NCI-H1417 treated with DMSO at 0.1 percent for 48 hours (cell line): ENCODE results near the gene RPL22.

Source experiments
- DNase-seq: peaks from one replicate; lab custom pipeline; 2025; lab: John Stamatoyannopoulos, UW

RPL22 gene

DNA sequence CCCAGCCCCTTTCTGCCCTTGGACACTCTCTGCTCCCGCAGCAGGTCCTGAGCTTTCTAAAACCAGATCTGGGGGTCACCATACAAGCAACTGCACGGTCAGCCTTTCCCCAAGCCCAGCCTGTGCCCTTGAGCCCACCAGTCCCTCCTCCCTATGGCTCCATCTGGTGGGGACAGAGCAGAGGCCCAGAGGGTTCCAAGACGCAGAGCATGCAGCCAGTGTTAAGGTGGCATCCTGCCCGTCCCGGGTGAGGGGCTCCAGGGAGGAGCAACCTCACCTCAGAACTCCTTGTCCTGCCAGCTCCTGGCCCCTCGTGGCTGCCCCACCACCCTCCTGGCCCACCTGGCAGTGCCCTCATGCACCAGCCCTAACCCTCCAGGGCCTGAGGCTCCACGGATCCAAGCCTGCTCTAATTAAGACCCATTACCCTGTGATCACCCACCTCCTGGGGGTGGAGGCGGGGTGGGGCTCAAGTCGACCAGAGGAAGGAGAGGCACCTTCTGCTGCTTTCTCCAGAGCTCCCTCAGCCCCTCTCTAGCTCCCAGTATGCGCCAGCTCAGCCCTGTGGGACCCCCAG, 27.8 kb downstream of the RPL22 start:
- no peak for DNase-seq

DNA sequence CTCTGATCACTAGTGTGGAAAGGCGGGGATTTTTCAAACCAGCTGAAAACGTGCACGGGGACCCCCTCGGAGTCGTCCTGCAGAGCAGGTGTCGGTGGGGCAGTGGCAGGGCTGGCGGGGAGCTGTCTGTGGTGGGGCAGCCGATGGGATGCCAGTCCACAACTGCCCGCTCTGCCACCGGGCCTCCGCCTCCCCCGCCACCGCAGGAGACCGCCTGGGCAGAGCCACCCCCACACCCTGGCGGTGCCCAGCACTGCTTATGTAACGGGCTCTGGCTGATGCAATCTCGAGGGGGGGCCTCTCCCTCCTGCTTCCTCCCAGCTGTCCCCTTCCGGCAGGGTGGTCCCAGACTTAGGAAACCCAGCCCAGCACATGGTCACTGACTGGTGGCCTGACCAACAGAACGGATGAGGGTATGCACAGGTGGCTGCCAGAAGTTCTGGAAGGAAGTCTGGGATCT, 28.6 kb downstream of the RPL22 start:
- no peak for DNase-seq

DNA sequence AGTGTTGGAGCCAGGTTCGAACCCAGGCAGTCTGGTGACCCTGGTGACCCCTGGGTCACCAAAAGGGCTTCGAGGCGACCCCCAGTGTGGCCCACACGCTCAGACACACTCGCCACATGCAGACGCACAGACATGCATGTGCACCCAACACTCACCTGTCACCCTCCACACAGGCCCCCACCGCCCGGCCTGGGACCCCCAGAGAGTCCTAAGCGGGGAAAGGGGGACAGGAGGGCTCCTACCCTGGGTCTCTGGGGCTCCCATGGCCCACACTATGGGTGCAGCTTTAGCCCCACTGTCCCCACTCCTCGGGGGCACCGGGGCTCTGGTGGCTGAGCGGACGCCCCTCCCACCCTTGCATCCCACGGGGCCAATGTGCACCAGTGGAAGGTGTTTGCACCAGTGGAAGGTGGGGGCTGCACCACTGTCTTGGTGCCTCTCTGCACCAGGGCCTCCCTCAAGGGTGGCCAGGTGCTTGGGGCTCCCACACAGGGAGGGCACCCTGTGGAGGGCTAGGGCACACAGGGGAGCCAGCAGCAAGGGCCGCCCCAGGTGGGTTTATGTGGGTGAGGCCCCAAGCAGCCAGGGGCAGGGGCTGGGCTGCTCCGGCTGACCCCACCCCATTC, 29.2 kb downstream of the RPL22 start:
- DNase-seq: no peak

DNA sequence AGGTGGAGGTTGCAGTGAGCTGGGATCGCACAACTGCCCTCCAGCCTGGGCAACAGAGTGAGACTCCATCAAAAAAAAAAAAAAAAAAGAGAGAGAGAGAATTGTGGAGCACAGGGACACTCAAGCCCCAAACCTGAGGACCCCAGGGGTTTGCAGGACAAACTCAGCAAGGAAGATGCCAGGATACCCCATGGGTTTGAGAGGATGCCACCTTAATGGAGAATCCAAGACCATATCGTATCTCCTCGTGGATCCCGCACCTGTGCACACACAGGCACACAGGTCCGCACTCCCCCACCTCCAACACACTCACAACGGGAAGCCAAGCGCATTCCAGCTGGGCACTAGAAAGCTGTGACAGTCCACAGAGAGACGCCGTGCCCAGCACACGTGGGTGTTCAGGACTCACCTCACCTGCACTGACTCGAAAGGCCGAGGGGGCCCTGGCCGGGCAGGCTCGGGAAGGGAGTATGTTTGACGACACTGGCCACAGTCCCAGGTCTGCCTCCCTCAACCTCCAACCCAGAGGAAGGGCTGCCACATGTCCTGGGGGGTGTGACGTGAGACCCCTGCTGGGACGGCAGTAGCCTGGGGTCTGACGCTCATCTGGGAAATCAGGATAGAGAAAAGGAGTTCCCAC, 30.3 kb downstream of the RPL22 start:
- no peak for DNase-seq

DNA sequence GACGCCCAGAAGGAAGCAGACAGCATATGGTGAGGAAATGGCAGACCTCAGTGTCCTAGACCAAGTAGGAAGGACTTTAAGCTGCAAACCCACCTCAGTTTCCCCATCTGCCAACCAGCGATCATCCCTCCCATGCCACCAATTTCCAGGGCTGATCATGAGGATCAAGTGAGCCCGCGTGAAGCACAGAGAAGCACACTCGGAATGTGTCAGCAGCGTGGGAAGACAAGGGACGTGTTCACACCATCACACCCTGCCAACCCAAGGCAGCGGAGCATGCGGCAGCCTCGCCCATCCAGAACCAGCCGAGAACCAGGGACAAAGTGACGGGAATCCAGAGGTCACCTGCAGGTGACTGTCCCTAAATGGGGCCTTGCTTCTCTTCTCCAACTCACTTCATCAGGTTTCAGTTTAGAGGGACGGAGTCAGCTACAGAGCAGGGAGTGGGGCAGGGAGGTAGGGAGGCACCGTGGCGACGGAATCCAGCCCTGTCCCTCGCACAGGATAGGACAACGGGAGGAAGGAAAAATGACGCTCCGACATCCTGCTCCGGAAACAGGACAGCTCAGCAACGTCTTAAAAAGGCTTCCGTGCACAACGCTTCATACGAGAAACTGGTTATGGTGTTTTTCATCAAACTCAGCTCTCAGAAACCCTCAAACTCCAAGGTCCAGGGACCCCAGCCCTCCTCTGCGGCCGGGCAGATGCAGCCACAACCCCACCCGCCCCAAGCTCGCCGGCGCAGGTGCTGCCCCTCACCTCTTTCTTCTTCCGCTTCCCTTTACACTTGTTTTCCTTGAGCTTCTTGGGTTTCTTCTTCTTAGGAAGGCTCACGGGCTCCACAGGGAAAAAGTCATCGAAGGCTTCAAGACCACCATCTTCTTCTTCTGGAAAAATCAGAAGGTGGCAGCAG, 31.7 kb downstream of the RPL22 start:
- no peak for DNase-seq

DNA sequence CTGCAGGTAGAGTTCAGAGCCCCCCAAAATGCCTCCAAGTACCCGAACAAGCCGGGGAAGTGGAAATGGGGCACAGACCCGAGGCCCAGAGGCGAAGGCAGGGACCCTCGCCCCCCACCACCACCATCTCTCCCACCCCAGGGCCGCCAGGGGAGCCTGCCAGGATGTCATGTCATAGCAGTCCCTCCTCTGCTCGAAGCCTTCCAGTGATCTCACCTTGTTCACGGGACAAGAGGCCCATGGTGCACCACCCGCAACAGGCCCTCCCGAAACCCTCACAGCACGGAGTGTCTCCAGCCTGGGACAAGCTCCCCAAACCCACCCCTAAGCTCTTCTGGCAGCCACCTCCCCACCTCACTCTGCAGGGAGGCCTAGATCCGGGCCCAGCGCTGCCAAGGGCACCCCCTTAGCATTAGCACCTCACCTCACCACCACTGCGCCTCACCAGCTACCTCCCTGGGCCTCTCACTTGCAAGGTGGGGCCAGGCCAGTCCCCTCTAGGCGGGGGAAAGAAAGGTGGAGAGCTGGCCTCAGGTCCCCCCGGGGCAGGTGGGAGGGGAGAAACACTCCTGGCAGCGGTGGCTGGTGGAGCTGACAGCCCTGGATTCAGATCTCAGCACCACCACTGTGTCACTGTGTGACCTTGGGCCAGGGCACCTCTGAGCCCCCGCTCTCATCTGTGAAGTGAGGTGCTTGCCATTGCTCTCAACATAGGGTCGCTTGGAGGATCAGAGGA, 32.6 kb downstream of the RPL22 start:
- DNase-seq: no peak

DNA sequence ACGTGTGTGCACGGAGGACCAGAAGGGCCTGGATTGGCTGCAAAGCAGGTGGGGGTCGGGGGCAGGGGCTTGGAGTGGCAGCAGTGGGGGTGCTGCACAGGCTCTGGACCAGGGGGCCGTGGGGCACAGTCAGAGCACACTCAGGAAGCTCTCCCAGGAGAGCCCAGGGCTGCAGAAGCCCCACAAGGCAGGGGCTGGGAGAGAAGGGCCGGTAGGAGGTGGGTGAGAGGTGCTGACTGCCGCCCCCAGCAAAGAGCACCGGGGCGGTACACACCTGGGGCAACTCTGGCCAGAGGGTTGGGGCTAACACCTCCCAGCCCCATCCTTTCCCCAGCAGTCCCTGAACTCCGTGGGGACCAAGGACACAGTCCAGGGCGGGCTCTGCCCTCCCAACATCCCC, 33.2 kb downstream of the RPL22 start:
- DNase-seq: no peak

DNA sequence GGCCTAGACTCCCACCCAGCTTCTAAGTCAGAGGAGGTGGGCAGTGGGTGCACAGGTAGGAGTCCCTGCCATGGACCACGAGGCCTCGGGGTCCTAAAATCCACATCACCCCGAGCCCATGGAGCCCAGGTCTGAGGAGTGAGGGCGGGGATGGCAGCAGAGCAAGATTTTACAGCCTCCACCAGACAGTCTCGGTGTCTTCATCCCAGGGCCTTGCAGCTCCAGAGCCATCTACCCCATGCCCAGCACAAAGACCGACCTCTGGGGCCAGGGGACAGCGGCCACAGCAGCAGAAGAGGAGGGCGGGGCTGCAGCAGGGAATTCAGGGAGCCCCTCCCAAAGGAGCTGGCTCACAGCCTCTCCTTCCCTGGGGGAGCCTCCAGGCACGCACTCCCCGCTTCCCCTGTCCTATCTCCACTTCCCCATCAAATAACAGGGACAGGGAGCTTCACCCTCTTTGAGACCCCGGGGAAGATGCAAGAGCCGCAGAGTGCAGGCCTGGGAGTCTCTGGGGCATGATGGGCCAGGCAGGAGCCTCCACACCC, 33.9 kb downstream of the RPL22 start:
- DNase-seq: no peak

DNA sequence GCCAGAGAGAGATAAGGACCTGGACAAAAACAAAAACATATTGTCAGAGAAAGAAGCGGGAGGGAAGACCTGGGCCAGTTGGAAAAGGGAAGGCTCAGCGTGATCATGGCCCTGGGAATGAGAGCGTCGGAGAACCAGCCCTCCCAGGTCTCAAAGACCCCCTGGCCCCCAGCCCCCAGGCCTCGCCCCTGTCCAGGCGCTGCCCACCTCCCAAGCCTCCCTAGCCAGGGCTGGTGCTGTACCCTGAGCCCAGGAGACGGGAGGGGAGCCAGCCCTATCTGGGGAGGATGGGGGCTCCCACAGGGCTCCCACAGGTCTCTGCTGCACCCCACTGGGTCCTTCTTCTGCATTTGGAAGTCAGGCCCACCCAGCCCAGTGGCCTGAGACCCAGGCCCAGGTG, 34.4 kb downstream of the RPL22 start:
- DNase-seq: no peak

DNA sequence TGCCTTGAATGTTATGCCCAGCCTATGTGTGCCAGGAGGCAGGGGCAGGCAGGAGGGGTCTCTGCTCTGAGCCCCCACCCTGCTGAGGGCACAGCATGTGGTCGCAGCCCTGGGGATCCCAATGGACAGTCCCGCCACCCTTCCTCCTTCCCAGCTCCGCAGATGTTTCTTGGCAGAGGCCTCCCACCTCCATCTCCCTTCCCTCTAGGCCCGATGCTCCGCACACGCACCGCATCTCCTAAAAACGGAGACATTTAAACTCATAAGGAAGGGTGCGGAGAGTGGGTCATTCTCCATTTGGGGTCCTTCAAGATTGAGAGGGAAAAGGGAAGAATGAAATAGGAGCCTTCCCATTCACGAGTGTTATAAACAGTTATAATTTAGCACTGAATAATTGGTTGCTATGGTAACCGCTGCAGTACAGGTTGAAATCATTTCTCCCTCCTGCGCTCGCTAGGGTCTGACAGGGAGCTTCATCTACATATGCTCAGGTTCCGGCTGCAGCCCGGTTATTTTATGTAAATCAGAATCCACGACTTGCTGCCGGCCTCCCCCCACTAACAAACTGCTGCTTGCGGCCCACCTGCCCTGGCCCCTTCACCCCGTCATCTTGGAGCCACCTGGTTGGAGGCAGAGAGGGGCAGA, 35.3 kb downstream of the RPL22 start:
- DNase-seq: no peak

DNA sequence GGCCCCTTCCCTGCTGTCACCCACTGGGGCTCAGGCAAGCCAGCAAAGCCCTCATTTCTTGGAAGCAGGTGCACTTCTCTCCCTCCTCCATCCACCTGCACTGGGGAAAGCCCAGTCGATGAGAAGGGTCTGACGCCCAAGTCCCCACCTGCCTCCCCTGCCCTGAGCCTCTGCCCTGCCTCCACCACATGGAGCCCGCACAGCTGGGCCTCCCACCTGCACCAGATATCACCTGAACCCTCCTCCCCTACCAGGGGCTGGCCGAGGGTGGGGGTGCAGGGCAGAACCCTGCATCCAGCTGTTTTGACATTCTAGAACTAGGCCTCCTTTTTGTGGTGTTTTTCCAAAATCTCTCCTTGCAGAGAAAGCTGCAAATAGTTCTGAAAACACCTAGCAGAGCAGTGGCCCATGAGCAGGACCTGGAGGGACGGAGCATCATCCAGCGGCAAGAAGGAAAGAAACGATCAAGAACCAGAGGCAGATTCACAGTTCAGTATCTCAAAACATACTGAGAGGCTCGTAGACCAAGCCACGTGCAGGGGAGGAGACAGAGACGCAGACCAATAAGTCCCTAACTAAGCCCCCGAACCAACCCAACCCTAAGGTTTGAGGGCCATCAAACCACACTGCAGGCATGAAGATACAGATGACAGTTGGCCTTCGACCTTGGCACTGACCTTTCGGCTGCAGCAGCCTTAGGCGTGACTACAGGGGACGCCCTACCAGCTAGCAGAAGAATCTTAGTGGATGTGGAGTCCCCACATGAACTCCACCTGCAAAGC, 36.0 kb downstream of the RPL22 start:
- no peak for DNase-seq

DNA sequence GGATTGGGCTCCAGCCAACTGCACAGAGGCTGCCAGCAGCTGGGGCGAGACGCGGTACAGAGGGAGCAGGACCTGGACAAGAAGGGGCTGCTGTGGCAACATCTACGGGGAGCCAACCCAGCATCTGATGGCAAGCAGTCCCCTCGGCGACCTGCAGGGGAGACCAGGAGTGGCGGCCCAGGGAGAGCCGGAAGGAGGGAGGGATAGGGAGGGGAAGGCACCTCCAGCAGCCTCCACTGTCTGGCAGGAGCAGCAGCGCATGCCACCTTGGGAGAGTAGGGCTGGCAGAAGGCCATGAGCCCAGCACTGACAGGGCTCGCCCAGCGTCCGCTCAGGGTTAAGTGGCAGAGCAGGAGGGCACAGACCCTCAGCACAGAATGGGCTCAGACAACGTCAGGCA, 36.6 kb downstream of the RPL22 start:
- DNase-seq: no peak

DNA sequence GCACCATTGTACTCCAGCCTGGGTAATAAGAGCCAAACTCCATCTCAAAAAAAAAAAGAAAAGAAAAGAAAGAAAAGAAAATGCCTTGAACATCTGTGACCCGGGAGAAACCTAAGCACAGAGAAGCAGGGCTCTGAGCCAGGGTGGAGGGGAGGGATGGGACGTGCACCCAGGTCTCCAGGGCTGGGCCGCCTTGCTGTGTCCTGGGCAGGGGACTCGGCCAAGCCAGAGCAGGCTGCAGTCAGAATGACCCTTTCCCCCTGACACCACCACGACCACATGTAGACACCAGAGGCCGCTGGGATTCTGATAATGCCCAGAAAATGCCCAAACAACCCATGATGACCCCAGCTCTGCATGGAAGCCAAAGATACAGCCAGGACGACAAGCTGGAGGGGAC, 37.1 kb downstream of the RPL22 start:
- no peak for DNase-seq

DNA sequence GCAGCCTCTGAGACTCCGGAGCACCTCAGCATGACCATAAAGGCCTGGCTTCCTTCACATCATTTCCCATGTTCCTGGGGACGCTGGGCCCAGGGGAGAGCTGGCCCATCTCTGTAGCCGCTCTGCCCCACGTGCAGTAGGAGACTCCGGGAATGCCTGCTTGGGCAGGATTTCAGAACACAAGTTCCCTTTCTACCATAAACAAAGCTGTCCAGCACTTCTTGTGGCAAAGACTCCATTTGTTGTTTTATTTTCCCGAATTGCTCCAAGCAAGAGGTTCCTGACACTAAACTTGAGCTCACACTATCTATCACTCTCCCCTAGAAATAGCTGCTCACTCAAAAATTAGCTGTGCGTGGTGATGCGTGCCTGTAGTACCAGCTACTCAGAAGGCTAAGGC, 41.2 kb downstream of the RPL22 start:
- no peak for DNase-seq

DNA sequence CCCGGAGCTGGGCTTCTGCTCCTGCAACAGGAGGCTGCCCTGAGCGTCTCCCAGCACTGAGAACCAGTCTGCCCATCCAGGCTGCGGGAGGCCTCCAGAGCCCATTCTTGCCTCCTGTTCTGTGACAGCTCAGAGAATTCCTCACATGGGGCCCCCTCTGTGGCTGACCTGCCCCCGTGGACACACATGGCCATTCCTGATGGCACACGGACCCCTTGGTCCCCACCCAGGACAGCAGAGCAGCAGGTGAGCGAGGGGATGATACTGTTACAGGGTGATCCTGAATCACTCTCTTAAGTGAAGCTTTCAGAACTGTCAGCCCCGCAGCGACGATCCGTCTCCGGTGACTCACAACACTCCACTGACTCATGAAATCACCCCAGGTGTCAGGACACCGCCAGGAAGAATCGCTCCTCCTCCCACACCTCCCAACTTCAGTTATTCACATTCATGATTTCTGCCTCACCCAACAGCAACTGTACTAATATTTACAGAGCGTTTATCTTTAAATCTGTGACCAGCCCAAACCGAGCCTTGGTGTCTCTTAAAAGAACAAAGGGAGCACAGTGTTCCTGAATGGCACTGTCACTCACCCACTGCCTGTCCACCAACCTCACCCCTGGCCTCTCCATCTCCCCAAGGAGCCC, 41.7 kb downstream of the RPL22 start:
- DNase-seq: peak; percentile 33

DNA sequence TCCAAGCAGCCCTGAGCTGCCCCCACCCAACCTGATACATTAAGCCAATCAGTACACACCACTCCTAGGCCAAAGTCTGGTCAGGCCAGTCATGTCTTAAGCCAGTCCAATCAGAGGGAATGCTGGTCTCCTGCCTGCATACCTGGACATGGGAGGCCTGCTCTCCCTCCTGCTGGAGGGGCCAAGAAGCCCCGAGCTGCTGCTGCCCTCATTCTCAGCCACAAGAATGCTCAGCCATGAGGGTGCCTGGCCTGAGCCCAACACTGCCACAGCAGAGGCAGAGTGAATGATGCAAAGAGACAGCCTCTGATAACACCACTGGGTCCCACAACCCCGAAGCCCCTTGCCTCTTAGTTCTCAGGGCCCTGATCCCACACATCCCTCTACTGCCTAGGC, 42.3 kb downstream of the RPL22 start:
- DNase-seq: no peak

DNA sequence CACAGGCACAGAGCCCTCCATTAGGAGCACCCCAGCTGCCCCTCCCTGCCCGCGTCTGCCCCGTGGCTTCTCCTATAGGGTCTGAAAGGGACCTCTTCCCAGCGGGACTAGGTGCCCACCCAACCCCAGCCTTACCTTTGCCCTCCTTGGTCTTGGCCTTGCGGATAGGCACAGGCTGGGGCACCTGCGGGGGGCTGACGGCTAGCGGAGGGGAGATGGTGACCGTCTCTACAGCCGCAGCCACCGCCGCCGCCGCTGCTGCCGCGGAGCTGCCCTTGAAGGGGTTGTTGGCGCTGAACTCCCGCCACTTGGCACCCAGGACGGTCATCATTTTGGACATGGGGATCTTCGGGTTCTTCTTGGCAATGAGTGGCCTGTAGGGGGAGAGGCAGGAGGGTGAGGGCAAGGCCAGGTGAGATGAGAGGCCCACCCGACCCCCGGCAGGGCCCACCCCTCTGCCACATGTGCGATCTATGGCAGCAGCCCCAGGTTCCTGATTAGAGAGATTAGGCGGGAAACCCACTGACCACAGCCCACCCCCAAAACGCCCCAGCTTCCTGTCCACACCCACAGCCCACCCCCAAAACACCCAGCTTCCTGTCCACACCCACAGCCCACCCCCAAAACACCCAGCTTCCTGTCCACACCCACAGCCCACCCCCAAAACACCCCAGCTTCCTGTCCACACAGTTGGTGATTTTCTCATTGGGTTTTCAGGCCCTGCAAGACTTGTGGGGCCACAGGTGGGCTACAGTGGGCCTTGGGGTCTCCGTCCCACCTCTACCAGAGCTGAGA, 44.7 kb downstream of the RPL22 start:
- DNase-seq: no peak

DNA sequence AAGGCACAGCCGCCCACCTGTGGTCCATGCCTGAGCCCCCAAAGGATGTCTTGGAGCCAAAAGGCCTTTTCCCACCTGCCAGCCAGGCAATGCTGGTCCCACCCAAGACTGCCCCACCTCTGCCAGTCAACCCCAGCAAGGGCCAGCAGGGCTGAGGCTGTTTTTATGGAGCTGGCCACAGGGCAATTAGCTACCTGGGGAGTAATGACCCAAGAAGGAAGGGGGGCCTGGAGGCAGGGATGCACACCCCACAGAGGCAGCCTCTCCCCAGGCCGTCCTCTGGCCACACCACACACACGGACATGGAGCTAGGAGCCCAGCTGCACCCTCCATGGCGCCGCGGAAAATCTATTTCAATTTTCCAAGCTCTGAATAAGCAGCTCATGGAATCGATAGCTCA, 46.5 kb downstream of the RPL22 start:
- no peak for DNase-seq

DNA sequence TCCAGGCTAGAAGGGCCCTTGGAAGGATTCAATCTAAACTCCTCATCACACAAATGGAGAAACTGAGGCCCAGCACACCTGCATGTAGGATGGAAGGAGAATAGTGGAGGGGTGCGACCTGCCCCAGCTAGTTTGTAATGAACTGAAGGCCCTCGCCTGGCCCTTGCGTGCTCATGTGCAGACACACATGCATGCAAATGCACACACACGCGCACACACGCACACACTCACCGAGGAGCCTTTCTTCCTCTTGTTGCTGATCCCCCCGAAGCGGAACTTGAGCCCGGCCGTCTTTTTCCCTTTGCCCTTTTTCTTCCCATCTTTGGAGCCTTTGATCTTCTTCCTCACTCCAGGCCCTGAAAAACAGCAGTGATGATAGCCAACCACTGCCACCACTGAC, 47.2 kb downstream of the RPL22 start:
- no peak for DNase-seq
